Muscle layer of duodenum (tissue), 2 donors: ENCODE data around the gene THEMIS.

Source experiments
- H3K27ac ChIP-seq: one replicate; pipeline ENCODE4 v1.7.0; 2013; ENCODE audit warnings: mild to moderate bottlenecking, low read length
- H3K27me3 ChIP-seq: one replicate; pipeline ENCODE4 v1.7.0; 2013; ENCODE audit warnings: low read depth, mild to moderate bottlenecking, control low read depth, low read length
- H3K36me3 ChIP-seq, 2 donors: one replicate each; pipeline ENCODE4 v1.7.0; 2013; ENCODE audit warnings: low read length in 2 of 2, control low read depth in 1 of 2, mild to moderate bottlenecking in 1 of 2; ENCODE audit not compliant: insufficient read depth in 2 of 2, control insufficient read depth in 1 of 2
- H3K4me1 ChIP-seq, 2 donors: one replicate each; pipeline ENCODE4 v1.7.0; 2013; ENCODE audit warnings: low read length in 2 of 2, mild to moderate bottlenecking in 2 of 2, control low read depth in 1 of 2, moderate library complexity in 1 of 2; ENCODE audit not compliant: insufficient read depth in 2 of 2, control insufficient read depth in 1 of 2
- H3K4me3 ChIP-seq, 2 donors: one replicate each; pipeline ENCODE4 v1.7.0; 2013; ENCODE audit warnings: low read length in 2 of 2, low read depth in 1 of 2, mild to moderate bottlenecking in 1 of 2
- H3K9me3 ChIP-seq, 2 donors: one replicate each; pipeline ENCODE4 v1.7.0; 2013; ENCODE audit warnings: low read length in 2 of 2, control low read depth in 1 of 2, mild to moderate bottlenecking in 1 of 2; ENCODE audit not compliant: control insufficient read depth in 1 of 2
- donor health status: healthy.

Gene THEMIS

DNA sequence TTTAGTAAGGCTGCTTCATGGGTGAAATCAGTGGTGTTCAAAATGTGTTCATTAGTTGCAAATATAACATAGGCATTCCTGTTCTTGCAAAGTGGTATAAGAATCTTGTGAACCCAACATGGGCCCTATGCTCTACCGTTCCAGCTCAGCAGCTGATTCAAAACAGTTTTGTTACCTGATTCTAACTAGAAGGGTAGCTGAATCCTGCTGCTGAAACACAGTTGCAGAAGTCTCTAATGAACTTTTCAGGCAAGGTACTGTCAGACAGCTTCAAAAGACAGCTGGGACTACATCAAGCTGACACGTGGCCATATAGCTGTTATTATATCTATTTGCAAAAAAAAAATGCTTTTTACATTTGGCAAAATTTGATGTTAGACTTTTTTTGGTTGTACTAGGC, 22.7 kb downstream of the THEMIS start:
- Histone ChIP-seq H3K36me3 (no peaks in the 10 kb centered on the region), H3K4me3 (no peak overlapping the region), H3K27ac (no peak overlapping the region), H3K9me3 (no peaks in the 10 kb centered on the region), H3K27me3 (no peaks in the 10 kb centered on the region), H3K4me1 (no peaks in the 10 kb centered on the region)

DNA sequence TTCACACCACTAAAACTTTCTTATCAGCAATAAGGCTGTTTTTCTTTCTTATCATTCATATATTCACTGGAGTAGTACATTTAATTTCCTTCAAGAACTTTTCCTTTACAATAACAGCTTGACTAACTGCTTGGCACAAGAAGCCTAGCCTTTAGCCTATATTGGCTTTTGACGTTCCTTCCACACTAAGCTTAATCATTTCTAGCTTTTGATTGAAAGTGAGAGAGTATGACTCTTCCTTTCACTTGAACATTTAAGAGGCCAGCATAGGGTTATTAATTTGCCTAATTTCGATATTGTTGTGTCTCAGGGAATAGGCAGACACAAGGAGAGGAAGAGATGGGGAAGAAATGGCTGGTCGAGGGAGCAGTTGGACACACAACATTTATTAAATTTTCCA, 23.6 kb downstream of the THEMIS start:
- H3K4me1 ChIP-seq, result no peaks in the 10 kb centered on the region
- no peaks in the 10 kb centered on the region for H3K27me3 ChIP-seq
- H3K36me3 ChIP-seq, result no peaks in the 10 kb centered on the region
- no peak overlapping the region for H3K4me3 ChIP-seq
- H3K9me3 ChIP-seq, result no peaks in the 10 kb centered on the region
- no peak overlapping the region for H3K27ac ChIP-seq

DNA sequence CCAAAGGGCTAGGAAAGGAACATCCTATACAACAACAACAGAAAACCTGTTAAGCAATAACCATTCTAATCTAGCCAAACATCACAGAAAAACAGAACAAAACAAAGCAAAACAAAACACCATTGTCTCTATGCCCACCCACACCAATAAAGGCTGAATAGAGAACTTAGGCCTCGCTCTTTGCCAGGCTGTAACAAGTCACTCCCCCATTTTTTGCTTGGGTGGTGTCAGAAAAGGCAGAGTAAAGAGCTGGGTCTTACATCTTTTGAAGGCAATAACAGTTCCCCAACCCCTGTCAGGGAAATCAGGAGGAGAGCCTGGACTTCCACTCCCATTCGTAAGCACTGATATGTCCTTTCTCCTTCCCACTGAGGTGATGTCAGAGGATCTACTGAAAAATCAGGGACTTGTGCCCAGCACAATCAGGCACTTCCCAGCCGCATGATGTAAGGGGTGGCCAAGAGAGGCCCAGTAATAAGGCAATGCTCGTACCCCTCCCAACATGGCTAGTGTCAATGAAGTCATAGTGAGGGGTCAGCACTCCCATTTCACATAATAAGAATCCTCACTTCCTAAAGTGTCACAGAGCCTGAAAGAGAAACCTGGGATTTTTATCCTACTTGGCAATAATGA, 31.0 kb downstream of the THEMIS start:
- Histone ChIP-seq H3K27ac (no peak overlapping the region), H3K4me1 (no peaks in the 10 kb centered on the region), H3K36me3 (no peaks in the 10 kb centered on the region), H3K27me3 (no peaks in the 10 kb centered on the region), H3K4me3 (no peak overlapping the region), H3K9me3 (no peaks in the 10 kb centered on the region)

DNA sequence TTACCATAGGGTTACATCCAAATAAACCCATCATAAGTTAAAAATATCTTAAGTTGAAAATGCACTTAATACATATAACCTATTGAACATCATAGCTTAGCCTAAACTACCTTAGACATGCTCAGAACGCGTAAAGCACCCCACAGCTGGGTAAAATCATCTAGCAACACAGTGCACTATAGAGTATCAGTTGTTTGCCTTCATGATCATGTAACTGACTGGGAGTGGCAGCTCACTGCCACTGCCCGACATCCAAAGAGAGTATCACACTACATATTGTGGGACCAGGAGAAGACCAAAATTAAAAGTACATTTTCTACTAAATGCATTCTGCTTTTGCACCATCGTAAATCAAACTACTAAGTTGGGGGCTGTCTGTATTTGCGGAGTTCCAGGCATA, 31.7 kb downstream of the THEMIS start:
- Histone ChIP-seq H3K27ac (no peak overlapping the region), H3K36me3 (no peaks in the 10 kb centered on the region), H3K9me3 (no peaks in the 10 kb centered on the region), H3K4me1 (no peaks in the 10 kb centered on the region), H3K4me3 (no peak overlapping the region), H3K27me3 (no peaks in the 10 kb centered on the region)

DNA sequence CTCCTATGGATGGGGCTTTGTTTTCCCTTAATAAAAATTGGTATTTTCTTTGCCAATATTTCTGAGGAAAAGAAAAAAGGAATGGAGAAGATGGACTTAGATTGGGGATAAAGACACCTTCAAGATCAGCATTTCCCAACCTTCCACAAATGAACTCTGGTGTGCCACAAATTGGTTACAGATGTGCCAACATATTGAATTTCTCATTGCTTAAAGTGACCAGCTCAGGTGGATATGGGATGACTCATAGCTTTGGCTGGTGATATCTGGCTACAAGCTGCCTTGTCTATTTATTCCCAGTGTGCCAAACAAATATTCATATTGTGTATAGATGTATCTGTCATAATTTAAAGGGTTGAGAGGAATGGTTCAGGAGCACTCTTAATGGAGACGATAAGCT, 32.5 kb downstream of the THEMIS start:
- no peaks in the 10 kb centered on the region for H3K27me3 ChIP-seq
- no peak overlapping the region for H3K4me3 ChIP-seq
- no peaks in the 10 kb centered on the region for H3K36me3 ChIP-seq
- no peaks in the 10 kb centered on the region for H3K4me1 ChIP-seq
- no peaks in the 10 kb centered on the region for H3K9me3 ChIP-seq
- no peak overlapping the region for H3K27ac ChIP-seq

DNA sequence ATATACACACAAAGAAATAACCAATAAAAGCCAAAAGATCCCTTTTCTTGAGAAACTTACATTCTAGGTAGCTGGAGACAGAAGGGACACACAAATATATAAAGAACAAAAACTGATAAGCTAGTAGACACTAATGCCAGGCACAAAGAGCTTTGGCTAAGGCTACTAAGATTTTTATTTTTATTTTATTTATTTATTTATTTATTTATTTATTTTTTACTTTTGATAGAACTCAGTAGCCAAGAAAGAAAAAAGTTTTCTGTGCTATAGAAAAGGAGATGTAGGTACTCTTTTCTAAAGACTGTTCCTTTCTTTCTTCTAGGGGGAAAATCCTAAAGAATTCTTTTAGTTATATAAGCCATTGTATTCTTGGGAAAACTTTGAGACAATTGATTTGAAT, 34.1 kb downstream of the THEMIS start:
- no peaks in the 10 kb centered on the region for H3K4me1 ChIP-seq
- H3K27ac ChIP-seq, result no peak overlapping the region
- no peaks in the 10 kb centered on the region for H3K27me3 ChIP-seq
- H3K36me3 ChIP-seq, result no peaks in the 10 kb centered on the region
- no peaks in the 10 kb centered on the region for H3K9me3 ChIP-seq
- H3K4me3 ChIP-seq, result no peak overlapping the region

DNA sequence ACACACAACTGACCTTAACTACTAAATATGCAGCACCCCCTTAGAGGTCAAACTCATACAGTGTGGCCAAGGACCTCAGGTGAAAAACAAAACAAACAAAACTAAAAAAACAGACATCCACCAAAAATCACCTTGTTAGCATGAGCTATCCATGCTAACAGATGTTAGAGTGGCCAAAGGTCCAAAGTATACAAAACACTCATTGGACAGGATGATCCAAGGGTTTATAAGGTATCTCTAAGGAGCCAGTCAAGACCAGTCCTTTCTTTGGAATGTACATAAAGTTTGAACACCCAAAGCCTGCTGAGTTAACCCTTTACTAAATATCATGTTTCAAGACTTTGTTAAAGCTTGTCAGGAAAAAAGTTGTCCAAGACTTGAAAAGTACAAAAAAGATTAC, 35.8 kb downstream of the THEMIS start:
- H3K27me3 ChIP-seq, result no peaks in the 10 kb centered on the region
- H3K4me3 ChIP-seq, result no peak overlapping the region
- no peaks in the 10 kb centered on the region for H3K9me3 ChIP-seq
- H3K4me1 ChIP-seq, result no peaks in the 10 kb centered on the region
- no peaks in the 10 kb centered on the region for H3K36me3 ChIP-seq
- H3K27ac ChIP-seq, result no peak overlapping the region

DNA sequence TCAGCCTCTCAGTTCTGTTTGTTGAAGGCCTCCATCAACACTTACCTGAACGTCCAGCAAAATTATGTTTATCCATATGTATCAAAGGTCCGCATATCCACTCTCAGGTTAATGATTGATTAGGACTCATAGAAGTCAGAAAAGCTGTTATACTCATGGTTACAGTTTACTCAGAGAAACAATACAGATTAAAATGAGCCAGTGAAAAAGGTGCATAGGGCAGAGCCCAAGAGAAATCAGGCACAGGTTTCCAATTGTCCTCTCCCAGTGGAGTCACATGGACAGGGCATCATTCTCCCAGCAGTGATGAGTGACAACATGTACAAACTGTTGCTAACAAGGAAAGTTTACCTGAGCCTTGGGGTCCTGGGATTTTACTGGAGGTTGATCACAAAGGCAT, 36.2 kb downstream of the THEMIS start:
- no peaks in the 10 kb centered on the region for H3K36me3 ChIP-seq
- no peaks in the 10 kb centered on the region for H3K9me3 ChIP-seq
- H3K4me1 ChIP-seq, result no peaks in the 10 kb centered on the region
- H3K4me3 ChIP-seq, result no peak overlapping the region
- H3K27ac ChIP-seq, result no peak overlapping the region
- H3K27me3 ChIP-seq, result no peaks in the 10 kb centered on the region

DNA sequence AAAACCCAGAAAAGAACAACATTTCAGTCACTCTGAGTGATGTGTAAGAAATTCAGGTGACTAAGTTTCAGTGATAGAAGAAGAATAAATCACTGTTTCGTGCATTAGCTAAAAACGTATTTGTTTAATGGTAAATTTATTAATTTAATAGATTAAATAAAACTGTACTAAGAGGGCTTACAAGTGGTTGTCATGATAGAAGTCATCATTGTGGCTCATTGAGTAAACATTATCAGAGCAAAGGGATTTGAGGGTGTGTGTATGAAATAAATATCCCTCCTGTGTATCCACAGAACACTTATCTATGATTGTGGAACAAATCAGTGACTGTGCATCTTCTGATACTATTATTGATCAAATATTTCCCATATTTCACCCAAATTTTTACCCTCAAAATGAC, 40.1 kb downstream of the THEMIS start:
- Histone ChIP-seq H3K27me3 (no peaks in the 10 kb centered on the region), H3K36me3 (no peaks in the 10 kb centered on the region), H3K4me3 (no peak overlapping the region), H3K4me1 (no peaks in the 10 kb centered on the region), H3K9me3 (no peaks in the 10 kb centered on the region), H3K27ac (no peak overlapping the region)

DNA sequence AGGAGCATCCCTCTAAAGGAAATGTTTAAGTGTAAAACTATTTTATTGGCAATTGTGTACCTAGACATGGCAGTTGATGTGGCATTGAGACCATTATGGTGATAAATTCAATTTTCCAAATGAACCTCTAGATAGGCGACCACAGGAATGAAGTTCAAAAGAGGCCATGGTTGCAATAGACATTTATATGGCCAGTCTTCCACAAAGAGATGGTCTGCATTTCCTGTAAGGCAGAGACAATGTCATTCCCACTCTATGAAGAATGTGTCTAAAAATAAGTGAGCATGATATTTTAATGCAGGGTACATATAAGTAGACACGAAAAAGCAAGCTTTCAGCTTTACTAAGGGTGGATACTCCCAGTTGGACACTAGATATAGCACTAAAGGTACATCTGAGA, 40.9 kb downstream of the THEMIS start:
- Histone ChIP-seq H3K4me1 (no peaks in the 10 kb centered on the region), H3K36me3 (no peaks in the 10 kb centered on the region), H3K9me3 (no peaks in the 10 kb centered on the region), H3K27me3 (no peaks in the 10 kb centered on the region), H3K27ac (no peak overlapping the region), H3K4me3 (no peak overlapping the region)

DNA sequence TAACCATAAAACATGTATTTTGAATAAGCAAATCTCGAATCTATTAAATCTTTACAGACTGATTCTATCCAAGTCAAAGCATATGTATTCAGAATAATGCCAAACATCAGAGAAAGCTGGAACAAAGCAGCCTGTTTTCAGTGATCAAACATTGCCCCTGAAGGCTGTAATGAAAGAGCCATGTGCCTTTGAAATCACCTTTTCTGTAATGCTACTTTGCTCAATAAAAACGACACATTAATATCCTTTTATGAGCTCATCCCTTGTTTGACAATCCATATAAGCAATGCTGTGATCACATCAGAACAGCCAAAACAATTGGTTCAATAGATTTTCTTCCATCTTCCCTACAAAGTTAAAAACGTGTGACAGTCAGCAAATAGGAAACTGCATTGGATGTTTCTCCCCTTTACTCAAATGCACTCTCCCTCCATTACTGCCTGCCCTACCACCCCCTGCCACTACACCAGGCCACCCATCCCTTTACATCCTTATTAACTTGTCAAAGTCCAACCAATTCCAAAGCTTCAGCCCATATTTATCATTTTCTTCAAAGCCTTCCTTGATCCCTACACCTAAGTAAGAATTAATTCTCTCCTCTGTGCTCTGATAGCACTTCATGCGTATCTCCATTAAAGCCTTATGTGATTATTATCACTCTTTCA, 42.0 kb downstream of the THEMIS start:
- no peak overlapping the region for H3K27ac ChIP-seq
- H3K4me3 ChIP-seq, result no peak overlapping the region

DNA sequence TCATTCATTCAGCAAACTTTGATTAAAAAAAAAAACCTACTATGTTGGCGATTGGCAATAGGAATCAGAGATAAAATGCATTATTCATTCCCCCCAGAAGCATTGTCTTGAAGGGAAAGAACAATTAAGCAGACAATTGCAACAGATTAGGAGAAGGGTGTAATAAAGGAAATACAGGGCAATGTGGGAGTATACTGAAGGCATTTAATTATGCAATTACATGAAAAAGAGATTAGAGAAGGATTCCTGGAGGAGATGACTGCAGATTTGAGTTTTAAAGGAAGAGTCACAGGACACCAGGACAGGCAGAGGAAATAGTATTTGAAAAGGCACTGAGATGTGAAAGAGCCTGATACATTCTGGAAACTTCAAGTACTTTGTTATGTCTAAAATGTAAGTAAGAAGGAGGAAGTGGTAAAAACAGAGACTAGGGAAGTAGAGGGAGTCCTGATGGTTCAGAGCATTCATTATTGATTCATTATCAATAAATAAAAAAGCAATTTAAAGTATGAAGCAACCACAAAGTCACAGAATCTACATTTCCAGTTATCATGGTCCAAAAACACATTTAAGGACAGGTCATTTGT, 43.7 kb downstream of the THEMIS start:
- Histone ChIP-seq H3K27me3 (no peaks in the 10 kb centered on the region), H3K4me3 (no peak overlapping the region), H3K9me3 (no peaks in the 10 kb centered on the region), H3K27ac (no peak overlapping the region), H3K4me1 (no peaks in the 10 kb centered on the region), H3K36me3 (no peaks in the 10 kb centered on the region)

More for the DNA sequence above, 42.0 kb downstream of the THEMIS start:
- Histone ChIP-seq H3K9me3 (no peaks in the 10 kb centered on the region), H3K4me1 (no peaks in the 10 kb centered on the region), H3K27me3 (no peaks in the 10 kb centered on the region), H3K36me3 (no peaks in the 10 kb centered on the region)
